ENCODE data around the gene LLGL2.

DNA sequence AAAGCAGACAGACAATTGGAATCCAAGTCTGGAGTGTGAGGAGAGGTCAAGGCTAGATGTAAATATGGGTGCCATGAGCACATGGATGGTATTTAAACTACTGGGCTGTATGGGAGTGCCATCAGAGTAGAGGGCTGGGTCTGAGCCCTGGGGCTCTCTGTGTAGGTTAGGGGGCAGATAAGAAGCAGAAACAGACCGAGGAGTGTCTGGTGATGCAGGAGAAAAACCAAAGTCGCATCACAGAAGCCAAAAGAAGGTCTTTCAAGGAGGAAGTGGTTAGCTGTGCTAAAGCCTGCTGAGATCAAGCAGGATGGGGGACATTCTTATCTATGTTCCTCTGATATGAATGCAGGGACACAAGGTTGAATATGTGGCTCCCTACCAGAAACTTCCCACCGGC lies 7.3 kb upstream of the LLGL2 start:
- TF ChIP-seq, protein P1, sequence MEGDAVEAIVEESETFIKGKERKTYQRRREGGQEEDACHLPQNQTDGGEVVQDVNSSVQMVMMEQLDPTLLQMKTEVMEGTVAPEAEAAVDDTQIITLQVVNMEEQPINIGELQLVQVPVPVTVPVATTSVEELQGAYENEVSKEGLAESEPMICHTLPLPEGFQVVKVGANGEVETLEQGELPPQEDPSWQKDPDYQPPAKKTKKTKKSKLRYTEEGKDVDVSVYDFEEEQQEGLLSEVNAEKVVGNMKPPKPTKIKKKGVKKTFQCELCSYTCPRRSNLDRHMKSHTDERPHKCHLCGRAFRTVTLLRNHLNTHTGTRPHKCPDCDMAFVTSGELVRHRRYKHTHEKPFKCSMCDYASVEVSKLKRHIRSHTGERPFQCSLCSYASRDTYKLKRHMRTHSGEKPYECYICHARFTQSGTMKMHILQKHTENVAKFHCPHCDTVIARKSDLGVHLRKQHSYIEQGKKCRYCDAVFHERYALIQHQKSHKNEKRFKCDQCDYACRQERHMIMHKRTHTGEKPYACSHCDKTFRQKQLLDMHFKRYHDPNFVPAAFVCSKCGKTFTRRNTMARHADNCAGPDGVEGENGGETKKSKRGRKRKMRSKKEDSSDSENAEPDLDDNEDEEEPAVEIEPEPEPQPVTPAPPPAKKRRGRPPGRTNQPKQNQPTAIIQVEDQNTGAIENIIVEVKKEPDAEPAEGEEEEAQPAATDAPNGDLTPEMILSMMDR (IDR thresholded peaks at IDR 0.05; ENCODE audit: low read depth, low read length, poor library complexity, severe bottlenecking), result no peak
- no peak for TF ChIP-seq EZH2phosphoT487 (IDR thresholded peaks at IDR 0.05; ENCODE audit: borderline replicate concordance, low read length)
